ENCODE results near the gene LCN10.
A peak's percentile ranks its signal among the peaks of the same experiment; 100 is the strongest.

LCN10 gene

GRCh38 chr9:136740971-136741882 lies 1.5 kb downstream of the LCN10 start:
- FAIRE-seq (no peak), DNase-seq (ENCODE audit: insufficient read length, low spot score) (no peak)

DNA sequence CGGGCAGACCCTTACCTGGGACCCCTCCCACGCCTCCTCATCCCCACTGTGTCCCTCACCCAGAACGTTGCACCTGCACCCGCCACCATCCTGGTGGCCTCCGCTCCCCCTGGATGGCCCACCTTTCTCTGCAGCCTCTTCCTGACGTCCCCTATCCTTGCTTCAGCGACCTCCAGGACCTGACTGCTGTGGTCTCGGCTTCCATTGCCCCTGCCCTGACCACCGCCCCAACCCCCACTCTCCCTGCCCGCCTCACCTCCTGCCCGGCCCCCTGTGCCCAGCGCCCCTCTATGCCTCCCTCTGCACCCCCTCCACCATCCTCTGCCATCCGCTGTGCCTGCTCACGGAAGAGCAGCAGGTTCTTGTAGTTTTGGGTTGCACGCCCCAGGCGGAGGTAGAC lies 2.2 kb downstream of the LCN10 start:
- no peak for FAIRE-seq
- DNase-seq (ENCODE audit: insufficient read length, low spot score): no peak

GRCh38 chr9:136740069-136740468 lies 2.7 kb downstream of the LCN10 start:
- no peak for DNase-seq (ENCODE audit: insufficient read length, low spot score)
- FAIRE-seq: no peak

DNA sequence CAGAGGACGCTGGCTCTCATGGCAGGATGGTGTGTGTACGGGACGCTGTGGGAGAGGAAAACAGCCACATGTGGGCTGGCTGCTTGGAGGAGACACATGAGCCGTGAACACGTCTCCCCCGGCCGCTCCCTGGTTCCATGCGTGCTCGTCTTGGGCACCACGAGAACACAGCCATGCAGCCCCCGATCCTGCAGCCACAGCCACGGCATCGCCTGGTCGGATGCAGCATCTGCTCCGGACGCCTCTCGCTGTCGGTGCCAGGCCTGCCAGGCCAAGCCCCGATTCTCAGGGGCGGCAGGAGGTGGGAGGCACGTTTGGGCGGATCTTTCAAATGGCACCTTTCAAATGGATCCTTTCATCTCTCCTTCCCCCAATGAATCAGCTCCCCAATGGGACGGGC lies 3.2 kb downstream of the LCN10 start:
- DNase-seq (ENCODE audit: insufficient read length, low spot score) (no peak), FAIRE-seq (no peak)

DNA sequence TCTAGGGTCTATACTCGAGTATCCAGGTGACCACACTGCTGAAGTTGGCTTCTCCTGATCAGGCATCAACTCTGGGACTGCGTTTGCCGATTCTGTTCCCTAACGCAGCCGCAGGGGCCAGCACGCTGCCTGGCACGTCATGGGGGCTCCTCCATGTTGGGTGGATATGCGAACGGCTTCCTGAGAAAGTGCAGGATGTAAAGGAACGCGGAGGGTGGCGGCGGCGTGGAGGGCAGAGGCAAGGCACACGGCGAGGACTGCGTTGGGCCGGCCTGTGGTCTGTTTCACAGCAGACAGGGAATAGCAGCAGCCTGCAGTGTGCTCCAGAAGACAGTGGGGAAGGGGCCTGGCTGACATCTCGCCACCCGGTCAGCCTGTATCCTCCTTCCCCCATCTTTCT lies 3.8 kb downstream of the LCN10 start:
- DNase-seq (ENCODE audit: insufficient read length, low spot score): no peak
- FAIRE-seq: no peak

- no peak for FAIRE-seq
These were observed 6.8 kb downstream of the LCN10 start for GRCh38 chr9:136735812-136736480.

DNA sequence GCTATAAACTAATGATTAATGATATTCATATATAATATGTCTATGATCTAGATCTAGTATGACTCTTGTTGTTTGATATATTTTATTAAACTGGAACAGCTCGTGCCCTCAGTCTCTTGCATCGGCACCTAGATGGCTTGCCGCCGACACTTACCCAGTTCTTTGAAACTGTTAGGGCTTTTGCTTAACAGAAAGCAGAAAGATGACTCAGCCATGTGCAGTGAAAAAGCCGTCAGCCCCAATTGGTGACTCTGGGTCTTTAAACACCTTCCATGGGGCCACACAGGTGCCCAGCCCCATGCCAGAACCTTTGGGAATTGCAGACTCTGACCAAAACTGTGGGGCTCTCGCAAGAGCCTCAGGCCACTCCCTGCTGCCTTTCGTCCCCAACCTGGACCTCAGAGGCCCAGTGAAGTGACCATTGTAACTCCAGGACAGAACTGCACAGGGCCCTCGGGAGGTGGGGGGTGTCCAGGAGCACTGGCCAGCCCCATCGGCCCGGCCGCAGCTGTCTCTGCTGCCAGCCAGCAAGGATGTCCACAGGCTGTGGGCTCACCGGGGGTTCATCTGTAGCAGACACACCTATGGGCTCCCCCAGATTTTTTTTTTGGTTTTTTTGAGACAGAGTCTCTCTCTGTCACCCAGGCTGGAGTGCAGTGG lies 7.8 kb downstream of the LCN10 start:
- FAIRE-seq: no peak
- no peak for DNase-seq (ENCODE audit: insufficient read length, low spot score)

More at GRCh38 chr9:136735812-136736480, 6.8 kb downstream of the LCN10 start:
- DNase-seq (ENCODE audit: insufficient read length, low spot score): no peak

DNA sequence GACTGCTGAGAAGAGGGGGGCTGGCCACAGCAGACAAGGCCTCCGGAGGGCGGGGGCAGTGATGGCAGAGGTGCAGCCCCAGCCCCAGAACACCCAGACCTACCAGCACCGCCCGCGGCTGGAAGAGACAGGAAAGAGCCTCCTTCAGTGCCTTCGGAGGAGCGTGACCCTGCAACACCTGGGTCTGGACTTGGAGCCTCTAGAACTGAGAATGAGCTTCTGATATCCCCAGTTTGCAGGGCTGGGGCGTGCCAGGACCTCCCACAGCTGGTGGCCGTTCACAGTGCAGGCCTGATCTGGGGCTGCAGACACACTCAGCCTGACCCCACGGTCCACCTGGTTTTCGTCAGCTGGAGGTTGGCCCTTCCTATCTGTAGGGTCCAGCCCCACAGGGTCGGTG lies 9.1 kb downstream of the LCN10 start:
- FAIRE-seq: no peak
- DNase-seq (ENCODE audit: insufficient read length, low spot score): no peak

GRCh38 chr9:136732444-136733178 lies 10.1 kb downstream of the LCN10 start:
- FAIRE-seq: no peak
- no peak for DNase-seq (ENCODE audit: insufficient read length, low spot score)

DNA sequence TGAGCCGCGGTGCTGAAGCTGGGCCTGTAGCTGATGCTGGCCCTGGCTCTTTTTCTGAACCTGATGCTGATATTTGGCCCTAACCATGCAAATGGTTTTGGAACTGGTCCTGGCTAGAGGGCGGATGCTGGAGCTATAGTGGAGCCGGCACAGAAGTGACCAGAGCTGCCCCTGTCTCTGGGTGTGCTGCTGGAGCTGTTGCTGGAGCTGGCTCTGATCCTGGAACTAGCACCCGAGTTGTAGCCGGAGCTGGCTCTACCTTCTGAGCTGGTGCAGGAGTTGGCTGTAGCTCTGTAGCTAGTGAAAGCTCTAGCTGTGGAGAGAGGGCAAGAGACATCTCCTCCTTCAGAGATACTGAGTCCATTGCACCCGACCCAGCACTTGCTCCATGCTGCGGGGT lies 12.8 kb downstream of the LCN10 start:
- no peak for FAIRE-seq

GRCh38 chr9:136729144-136729543 lies 13.6 kb downstream of the LCN10 start:
- FAIRE-seq (no peak), DNase-seq (ENCODE audit: insufficient read length, low spot score) (no peak)

More for the DNA sequence above, 12.8 kb downstream of the LCN10 start:
- no peak for DNase-seq (ENCODE audit: insufficient read length, low spot score)

GRCh38 chr9:136728548-136729123 lies 14.1 kb downstream of the LCN10 start:
- FAIRE-seq: no peak
- DNase-seq (ENCODE audit: insufficient read length, low spot score): no peak

GRCh38 chr9:136728080-136728547 lies 14.6 kb downstream of the LCN10 start:
- DNase-seq (ENCODE audit: insufficient read length, low spot score): peak; percentile 96
- no peak for FAIRE-seq

DNA sequence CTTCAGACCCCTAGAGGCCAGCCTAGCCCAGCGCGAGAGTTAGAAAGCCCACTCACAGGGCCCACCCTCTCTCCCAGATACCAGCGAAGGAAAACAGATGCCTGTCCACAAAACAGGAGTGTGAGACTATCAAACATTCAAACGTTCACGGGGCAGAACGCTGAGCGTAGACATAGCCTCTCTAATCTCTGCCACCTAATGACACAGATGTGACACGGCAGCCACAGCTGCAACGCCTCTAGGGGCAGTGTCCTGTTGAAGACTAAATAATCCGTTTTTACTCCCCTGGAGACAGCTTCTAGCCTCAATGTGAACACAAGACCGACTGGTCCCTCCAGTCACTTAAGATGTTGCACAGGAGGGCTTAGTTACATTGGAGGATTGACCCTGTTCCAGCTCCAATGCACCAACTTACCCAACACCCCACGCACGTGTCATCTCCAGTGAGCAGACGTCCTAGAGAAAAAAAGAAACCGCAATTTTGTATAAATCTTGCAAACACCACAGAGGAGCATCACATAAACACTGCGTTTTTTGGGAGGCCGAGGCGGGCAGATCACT lies 16.0 kb downstream of the LCN10 start:
- peak; percentile 79 for DNase-seq (ENCODE audit: insufficient read length, low spot score)
- FAIRE-seq: peak; percentile 75

GRCh38 chr9:136726118-136726517 lies 16.6 kb downstream of the LCN10 start:
- FAIRE-seq: no peak
- DNase-seq (ENCODE audit: insufficient read length, low spot score): no peak

GRCh38 chr9:136725612-136726011 lies 17.1 kb downstream of the LCN10 start:
- DNase-seq (ENCODE audit: insufficient read length, low spot score) (no peak), FAIRE-seq (no peak)

- no peak for FAIRE-seq
- DNase-seq (ENCODE audit: insufficient read length, low spot score): no peak
These were observed 18.0 kb downstream of the LCN10 start for GRCh38 chr9:136724772-136725171.

GRCh38 chr9:136723989-136724388 lies 18.8 kb downstream of the LCN10 start:
- DNase-seq (ENCODE audit: insufficient read length, low spot score) (no peak), FAIRE-seq (no peak)

- FAIRE-seq (no peak), DNase-seq (ENCODE audit: insufficient read length, low spot score) (no peak)
These were observed 19.3 kb downstream of the LCN10 start for GRCh38 chr9:136723362-136723976.

DNA sequence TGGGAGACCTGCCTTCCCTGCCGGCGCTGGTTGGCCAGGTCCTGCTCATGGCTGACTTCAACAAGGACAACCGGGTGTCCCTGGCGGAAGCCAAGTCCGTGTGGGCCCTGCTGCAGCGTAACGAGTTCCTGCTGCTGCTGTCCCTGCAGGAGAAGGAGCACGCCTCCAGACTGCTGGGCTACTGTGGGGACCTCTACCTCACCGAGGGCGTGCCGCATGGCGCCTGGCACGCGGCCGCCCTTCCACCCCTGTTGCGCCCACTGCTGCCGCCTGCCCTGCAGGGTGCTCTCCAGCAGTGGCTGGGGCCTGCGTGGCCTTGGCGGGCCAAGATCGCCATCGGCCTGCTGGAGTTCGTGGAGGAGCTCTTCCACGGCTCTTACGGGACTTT lies 19.8 kb downstream of the LCN10 start:
- no peak for DNase-seq (ENCODE audit: insufficient read length, low spot score)

More for the DNA sequence above, 19.8 kb downstream of the LCN10 start:
- FAIRE-seq: no peak
